T-helper 2 cell treated with Interferon-gamma antibody and Interleukin-4, amounts not matched to agents 100 ng/mL and 5 ng/mL, for 36 hours (primary cell): Measurements from ENCODE around the gene ERC1. TPM values are rescaled to one million over a fixed set of nuclear protein-coding genes. Genes with fewer than 3 reads are reported as not detected.
"Not testable (repeated sequence)": the region's sequence is repeated elsewhere in the genome, so short reads cannot be mapped to it uniquely, and the experiment has no call there.

Experiments
- intact Hi-C: fragments of 100-400 bp; cut with micrococcal nuclease; formaldehyde crosslinking; loops from one replicate; pipeline ENCODE4 v1.15.1; 2023
- total RNA-seq: library from RNA; stranded (reverse); gene quantifications from 2 replicates; pipeline ENCODE4 v1.2.3, GENCODE V29; 2022

ERC1 gene
- total RNA-seq, 1 donor from 2014 or later, result 51.5 TPM

DNA sequence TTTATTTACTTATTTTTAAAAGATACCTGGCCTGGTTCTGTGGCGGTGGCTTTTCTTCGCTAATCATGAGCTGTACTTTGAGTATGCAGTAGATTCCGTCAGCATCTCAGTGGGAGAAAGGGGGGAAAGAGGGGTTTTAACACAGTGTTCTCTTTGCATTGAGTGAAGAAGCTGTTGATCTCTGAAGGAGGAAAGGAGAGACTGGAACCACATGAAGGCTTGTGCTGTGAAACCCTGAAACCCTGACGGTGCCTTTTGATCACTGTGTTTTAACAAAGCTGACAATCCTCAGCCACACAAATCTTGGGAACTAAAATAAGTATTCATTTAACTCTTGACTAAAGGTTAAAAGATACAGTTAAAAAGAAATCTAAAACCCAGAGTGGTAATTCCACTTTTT is 353.2 kb downstream of the ERC1 start:
- intact Hi-C loops, result no loop called here

DNA sequence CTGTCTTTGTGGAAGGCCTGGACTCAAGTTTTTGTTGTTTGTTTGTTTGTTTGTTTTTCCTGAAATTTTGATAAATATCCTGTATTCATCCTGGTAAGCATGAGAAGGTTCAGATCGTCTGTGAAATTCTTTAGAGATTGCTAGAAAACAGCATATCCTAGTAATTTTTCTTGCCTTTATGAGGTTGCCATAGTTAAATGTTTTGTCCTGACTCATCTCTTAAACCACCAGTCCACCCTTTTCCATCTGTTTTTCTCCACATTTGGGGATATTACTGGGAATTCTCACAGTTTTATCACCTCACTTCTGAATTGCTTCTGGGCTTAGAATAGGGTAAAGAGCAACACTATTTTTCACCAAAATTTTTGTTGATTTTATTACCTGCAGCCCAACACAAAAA is 355.1 kb downstream of the ERC1 start:
- intact Hi-C loops, result no loop called here

DNA sequence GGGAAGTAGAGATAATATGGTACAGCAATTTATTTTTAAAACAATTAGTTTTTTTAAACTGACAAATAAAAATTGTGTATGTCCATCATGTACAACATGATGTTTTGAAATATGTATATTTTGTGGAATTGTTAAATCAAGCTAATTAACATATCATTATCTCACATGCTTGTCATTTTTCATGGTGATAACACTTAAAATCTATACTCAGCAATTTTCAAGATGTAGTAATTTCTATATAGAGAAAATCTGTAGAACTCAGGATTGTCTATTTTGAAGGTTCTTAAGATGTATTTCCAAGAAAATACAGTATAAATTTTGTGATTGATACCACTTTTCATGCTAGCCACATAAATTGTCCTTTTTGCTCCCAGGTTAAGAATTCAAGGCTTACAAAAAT is 356.3 kb downstream of the ERC1 start:
- intact Hi-C loops, result no loop called here

DNA sequence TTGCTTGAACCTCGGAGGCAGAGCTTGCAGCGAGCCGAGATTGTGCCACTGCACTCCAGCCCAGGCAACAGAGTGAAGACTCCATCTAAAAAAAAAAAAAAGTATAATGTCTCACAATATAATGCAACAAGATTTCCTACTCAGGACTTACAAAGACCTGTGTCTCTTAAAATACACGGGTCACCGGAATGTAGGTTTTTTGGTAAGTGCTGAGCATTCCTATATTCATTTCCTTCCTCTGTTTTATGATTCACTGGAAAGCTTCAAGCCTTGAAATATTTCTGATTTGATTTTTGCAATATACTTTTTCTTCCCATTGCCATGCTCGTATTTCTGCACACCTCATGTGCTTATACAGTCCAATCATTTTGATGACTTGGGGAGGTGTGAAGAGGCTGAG is 357.6 kb downstream of the ERC1 start:
- intact Hi-C loops, result no loop called here

DNA sequence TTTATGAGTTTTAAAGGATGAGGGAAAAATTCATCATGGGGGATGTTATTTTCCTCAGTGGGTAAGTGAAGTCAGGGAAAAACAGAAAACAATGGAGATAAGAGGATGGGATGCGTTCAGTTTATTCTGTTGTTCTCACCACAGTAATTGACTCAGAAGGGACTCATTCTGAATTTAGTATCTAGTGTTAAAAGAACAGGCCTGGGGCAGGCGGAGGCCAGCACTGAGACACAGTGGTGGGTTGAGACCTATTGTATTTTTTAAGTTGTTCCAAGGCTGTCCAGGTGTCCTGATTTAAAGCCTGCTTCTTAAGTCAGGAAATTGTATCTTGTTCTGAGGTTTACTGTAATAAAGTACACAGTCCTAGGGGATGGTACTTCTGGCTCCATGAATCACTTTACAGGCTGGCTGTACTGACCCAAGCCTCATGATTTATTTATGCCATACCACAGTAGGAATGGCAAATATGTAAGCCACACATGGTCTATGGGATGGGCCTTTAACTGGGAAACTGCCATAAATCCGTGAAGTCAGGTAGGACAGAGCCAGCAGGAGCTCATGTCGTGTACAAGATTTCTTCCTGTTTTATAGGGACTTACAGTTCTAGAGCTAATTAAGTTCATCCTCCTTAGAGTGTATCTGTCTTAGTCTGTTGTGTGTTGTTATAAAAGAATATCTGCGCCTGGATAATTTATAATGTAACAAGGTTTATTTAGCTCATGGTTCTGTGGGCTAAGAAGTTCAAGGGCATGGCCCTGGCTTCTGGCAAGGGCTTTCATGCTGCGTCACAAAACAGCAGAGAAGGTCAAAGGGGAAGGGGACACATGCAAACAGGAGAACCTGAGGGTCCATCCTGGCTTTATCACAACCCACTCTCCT is 359.3 kb downstream of the ERC1 start:
- intact Hi-C loops, result no loop called here

DNA sequence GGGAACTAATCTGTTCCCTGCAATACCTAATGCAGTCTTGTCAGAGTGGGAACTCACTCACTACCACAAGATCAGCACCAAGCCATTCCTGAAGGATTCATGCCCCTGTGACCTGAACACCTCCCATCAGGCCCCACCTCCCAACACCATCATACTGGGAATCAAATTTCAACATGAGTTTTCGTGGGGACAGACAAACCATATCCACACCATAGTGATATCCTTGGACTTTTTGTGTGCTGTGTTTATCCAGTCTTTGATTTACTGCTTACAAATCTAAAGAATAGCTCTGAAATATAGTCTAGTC is 359.9 kb downstream of the ERC1 start:
- intact Hi-C loops, result no loop called here

DNA sequence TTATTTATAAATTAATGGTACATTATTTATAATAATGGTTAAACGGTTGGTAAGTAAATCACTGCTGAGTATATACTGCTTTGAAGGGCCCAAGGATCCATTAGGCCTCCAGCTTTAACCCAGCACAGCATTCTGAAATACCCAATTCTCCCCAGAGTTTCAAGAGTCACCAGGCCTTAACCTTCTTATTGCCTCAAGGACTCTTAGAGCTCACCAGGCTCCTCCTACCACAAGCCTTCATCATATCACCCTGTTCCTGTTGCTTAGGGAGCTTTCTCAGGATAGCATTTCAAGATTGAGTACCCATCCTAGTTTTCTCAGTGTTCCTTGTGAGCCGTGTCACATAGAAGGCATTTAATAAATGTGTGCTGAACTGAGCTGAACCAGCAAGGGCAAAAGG is 360.9 kb downstream of the ERC1 start:
- intact Hi-C loops, result no loop called here

DNA sequence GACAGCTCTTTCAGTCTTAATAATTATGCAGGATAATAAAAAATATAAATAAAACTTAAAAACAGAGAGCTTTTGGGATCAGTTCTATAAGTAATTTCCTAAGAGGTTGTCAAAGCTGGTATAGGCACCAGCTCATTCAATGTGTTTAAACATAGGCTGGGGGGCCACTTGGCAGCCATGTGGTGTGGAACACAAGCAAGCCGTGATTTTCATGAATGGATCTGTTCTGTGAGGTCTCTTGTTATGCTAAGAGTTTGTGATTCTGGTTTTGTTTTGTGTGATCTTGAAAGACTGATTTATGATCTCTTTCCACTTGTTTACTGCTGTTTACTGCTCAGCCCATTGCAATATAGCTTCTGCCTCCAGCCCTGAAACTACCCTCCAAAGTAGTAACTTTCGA is 362.4 kb downstream of the ERC1 start:
- intact Hi-C loops, result no loop called here

DNA sequence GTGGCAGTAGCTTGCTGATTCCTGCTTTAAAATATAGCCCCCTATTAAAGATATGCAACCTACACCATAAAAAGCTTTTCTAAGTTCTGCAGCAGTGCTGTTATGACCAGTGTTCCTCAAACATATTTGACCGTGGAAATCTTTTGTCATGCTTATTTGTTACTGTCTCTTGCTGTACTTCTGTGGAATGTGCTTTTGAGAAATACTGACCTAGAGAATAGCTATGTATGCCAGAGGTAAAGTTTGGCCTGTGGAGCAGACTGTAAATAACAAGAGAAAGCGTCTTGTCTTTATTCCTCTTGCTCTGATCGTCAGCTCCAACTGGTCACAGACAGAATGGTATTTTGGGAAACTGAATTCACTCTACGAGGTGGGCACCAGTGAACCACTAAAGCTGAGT is 364.4 kb downstream of the ERC1 start:
- intact Hi-C loops, result no loop called here

DNA sequence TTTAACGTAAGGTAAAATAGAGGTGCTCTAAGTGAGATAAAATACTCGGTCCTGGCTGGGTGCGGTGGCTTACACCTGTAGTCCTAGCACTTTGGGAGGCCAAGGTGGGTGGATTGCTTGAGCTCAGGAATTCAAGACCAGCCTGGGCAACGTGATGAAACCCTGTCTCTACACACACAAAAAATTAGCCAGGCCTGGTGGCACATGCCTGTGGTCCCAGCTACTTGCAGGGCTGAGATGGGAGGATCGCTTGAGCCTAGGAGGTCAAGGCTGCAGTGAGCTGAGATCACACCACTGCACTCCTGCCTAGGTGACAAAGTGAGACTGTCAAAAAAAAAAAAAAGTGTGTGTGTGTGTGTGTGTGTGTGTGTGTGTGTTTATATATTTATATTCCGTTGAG is 364.8 kb downstream of the ERC1 start:
- intact Hi-C loops, result not testable (repeated sequence)

DNA sequence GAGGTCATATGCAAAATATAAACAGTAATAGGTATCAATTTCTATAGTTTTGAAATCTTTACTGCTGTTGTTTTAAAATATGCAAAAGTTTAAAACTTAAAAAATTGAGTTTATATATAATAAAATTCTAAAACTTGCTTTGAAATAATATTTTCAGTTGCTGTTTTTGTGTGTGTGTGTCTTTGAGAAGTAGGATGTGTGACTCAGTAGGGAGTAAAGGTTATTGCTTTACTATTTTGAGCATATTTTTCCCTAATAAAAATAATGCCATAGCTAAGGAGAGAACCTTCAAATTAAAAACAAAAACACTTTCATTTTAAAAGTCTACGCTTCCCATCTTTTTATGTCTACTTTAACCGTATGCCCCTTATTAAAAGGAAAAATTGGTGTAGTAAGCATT is 365.3 kb downstream of the ERC1 start:
- intact Hi-C loops, result no loop called here

DNA sequence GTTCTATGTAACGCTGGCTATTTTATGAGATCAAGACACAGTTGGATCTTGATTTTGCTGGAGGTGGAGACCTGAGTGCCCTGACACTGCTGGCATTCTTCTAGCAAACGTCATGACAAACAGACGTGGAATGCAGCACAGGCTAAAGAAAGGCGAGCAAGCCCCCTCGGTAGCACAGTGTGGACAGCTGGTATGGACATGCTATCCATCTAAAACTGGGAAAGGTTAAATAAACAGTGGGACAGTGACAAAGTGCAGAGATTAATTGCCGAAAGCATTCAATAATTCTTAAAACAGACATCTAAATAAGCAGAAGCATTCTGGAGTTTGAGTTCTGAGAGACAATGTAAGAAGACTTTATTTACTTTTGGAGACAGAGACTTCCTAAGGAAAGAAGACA is 366.1 kb downstream of the ERC1 start:
- intact Hi-C loops, result no loop called here

DNA sequence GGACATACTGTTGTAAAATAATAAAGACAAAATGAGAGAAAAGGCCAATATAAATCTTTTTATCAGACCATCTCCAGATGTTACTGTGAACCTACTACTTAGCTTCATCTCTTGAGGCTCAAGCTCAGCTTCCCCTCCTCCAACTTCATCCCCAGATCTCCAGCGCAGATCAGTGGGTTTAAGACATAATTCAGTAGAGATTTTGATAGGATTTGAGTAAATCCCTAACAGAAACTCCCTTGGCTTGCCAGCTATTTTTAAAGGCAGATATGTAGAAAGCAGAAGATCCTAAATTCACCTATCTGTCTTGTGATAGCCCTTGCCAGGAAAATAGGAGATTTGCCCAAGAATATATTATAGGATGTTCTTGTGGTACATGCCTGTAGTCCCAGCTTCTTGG is 366.7 kb downstream of the ERC1 start:
- intact Hi-C loops, result no loop called here

DNA sequence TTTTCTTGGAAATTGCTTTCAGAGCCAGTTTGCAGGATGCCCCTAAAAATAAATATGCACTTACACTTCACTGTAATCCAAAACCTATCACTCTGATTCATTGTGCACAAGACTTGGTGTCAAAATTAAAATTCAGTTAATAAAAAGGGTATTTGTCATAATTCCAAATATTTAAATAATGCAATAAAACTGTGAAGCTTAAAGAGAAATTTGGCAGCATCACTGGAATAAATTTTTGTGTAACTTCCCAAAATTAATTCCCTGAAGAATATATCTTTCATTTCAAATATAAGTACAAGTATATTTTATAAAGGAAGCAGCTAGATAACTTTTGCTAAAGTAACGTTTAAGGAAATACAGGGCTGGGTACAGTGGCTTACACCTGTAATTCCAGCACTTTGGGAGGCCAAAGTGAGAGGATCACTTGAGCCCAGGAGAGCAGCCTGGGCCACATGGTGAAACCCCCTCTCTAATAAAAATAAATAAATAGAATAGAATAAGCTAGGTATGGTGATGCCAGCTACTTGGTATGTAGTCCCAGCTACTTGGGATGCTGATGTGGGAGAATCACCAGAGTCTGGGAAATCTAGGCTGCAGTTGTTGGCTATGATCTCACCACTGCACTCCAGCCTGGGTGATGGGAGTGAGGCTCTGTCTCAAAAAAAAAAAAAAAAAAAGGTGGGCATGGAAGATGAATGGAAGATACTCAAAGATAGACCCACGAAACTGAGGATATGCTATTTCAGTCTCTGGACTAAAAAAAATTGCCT is 369.6 kb downstream of the ERC1 start:
- intact Hi-C loops, result no loop called here

DNA sequence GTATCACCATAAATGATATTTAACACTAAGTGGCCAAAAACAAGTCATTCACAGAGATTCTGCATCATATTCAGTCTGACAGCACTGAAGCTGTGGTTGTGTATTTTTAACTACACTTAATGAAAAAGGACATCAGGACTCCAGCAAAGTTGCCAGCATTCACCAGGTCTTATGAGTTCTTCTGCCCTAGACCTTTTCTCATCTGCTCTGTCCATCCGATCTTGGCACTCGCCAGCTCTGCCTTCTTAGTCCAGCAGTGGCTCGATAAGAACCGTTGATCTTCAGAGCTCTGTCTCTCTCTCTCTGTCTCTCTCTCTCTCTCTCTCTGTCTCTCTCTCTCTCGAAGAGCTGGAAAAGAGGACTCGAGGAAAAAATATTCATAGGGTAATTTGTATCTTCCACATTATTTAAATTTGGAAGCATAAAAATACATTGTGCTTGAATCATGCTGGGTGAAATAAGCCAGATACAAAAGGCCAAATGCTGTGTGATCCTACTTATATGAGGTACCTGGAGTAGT is 371.2 kb downstream of the ERC1 start:
- intact Hi-C loops, result no loop called here

DNA sequence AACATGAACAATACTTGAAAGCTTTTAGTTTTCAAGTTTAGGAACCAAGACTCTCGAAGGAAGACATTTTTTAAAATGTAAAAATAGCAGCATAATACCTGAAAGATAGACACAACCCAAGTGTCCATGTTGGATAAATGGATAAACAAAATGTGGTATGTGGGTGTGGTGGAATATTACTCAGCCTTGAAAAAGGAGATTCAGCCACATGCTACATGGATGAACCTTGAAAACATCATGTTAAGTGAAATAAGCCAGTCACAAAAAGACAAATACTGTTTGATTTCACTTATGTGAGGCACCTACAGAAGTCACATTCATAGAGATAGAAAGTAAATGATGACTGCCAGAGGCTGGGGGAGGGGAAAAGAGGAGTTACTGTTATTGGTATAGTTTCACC is 374.7 kb downstream of the ERC1 start:
- intact Hi-C loops, result no loop called here

DNA sequence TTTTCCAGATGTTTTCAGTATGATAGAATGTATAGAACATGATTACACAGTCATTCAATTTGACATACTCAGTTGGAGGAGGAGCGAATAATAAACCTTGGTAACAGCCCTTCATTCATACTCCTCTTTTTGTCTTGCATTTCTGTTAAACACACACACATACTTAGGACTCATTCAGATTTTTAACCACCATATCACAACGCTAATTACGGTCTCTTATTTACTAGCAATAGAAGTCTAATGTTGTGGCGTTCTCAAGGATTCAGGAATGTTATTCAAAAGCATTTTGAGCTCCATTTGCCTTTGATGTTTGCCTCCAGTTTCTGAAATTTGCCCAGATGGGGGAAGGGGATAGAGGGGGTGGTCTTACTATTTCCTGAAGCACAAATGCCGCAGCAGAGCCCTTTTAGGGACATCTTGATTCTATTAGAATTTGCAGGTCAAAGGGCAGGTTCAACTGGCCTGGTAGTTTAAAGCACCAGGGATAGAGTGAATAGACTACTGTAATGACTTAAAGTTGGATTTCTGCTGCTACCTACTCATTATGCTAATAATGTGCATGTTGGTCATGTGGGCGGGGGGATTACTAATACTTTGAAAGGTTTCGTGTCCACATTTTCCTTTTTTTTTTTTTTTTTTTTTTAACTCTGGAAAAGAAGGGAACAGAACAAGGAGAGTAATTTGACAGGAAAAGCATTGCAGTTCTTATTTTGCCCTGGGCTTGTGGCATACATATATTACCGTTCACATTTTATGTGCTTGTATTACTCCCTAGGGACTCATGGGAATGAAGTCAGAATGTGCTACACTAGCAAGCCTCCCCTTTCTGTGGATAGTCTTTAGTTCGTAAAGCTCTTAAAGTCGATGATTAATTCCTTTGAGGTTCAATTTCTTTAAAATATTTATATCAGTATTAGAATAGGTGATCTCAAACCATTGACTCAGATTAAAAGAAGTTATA is 376.6 kb downstream of the ERC1 start:
- intact Hi-C loops, result no loop called here

DNA sequence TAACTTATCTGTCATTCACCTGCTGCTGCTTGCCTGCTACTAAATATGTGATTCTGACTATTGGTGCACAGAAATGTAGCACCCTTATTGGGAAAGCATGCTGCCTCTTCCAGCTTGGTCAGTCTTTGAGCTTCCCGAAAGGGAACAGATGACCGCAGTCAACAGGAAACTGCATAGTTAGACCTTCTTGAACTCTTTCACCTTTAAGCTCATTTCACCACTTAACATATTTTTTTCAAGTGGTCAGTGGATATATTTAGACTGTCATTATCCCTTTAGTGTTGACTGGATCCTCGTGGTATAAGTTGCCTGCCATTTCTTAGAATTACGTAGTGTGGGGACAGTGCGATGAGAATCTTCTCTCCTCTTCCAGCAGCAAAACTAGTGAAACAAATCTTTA is 378.4 kb downstream of the ERC1 start:
- intact Hi-C loops, result no loop called here

DNA sequence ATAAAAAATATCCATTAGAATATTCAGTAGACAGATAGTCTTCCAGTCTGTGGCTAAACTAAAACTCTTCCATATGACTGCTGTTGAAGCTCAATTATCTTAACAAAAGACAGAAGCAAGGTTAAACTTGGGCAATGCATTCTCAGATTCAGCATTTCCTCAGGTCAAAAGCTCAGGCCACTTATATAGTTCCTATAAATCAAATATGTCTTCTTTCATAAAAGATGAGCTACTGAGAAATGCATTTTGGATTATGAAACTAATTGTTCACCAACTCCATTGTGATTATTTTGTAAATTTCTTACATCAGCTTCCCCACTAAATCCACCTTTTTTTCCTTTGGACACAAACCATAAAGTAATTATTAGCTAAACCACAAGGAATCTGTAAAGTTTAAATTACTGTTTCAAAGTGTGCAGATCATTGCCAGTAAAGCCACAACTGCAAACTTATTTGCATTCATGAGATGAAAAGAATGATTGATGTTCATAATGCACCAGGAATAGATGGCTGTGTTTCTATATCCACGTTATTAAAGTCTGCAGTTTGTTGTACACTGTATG is 379.0 kb downstream of the ERC1 start:
- intact Hi-C loops, result no loop called here

DNA sequence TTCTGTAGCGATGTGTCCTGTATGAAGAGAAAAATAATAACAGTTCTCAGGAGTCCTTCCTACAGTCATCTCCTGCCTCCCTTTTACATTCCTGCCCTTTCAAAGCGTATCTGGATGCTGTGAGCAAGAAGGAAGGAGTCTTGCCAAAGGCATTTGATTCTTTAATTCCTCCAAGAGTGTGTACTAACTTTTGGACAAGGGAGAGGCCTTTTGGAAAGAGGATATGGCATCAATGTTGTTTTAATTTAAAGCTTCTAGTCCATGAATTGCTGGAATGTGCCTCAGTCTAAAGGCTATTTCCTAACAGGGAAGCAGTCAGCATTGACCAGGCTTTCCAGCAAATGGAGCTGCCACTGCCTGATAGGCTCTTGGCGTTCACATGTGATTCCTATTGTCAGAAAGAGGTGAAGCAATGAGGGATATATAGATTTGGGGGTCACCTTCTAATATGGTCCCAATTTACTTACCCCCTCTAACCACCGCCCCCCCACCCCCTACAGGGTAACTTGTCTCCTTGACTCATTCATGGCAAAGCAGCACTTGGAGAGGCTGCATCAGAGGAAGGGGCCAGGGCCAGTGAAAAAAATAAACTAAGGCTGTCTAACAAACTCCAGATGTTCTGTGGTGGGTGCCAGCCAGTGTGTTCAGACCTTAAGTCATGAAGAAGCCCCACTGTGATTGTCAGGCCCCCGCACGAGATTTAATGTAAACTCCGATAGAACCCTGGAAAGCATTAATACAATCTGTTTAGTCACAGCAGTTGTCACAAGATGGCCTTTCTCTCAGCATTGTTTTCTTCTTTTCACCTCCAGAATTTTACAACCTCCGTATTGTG is 383.1 kb downstream of the ERC1 start:
- intact Hi-C loops, result no loop called here
